Measurements from ENCODE around the gene AP1S2.

Gene AP1S2

GRCh38 chrX:15804563-15804962 is 50.0 kb downstream of the AP1S2 start:
- no peak for DNase-seq

GRCh38 chrX:15797707-15798106 is 56.9 kb downstream of the AP1S2 start:
- DNase-seq, result no peak

- no peak for DNase-seq
Observed at GRCh38 chrX:15790769-15791290, 63.8 kb downstream of the AP1S2 start.

GRCh38 chrX:15789979-15790768 is 64.4 kb downstream of the AP1S2 start, which contains the start of gene ZRSR2:
ZRSR2 (plus strand) TSS chrX:15790484; CDS start chrX:15790496, 12 bp downstream.
- peak; percentile 82 for DNase-seq

GRCh38 chrX:15786915-15787314 is 67.7 kb downstream of the AP1S2 start:
- no peak for DNase-seq

GRCh38 chrX:15785176-15785750 is 69.3 kb downstream of the AP1S2 start:
- DNase-seq, result no peak

- DNase-seq, result no peak
Observed at GRCh38 chrX:15781961-15782699, 72.5 kb downstream of the AP1S2 start.
